Adrenal gland (tissue), 12 donors: Measurements from ENCODE around the gene STARD13. TPM values are rescaled to one million over a fixed set of nuclear protein-coding genes. Genes with fewer than 3 reads are reported as not detected.

Source experiments
- DNase-seq, 7 donors: peaks; one replicate each; pipeline ENCODE4 v3.0.0-alpha.2; 2019 to 2020
- H3K27ac ChIP-seq, 5 donors: fragments of 200-600 bp; sonication (generic) in 4 of 5; 1 replicate in 3 of 5; 2 replicates in 2 of 5; pipeline versions ENCODE4 v1.5.1 to v1.8.0; 2016 to 2020; ENCODE audit warnings: mild to moderate bottlenecking in 1 of 5
- H3K27me3 ChIP-seq: fragments of 200-600 bp; 2 replicates; pipeline ENCODE4 v1.8.0; 2021
- H3K36me3 ChIP-seq, 2 donors: fragments of 200-600 bp; replicated peaks in 1 of 2; 1 replicate in 1 of 2; 2 replicates in 1 of 2; pipeline versions ENCODE4 v1.5.1 to v1.8.0; 2018 to 2022
- H3K4me1 ChIP-seq, 2 donors: fragments of 200-600 bp; replicated peaks in 1 of 2; 1 replicate in 1 of 2; 2 replicates in 1 of 2; pipeline versions ENCODE4 v1.5.1 to v1.8.0; 2018 to 2021
- H3K4me3 ChIP-seq, 4 donors: fragments of 200-600 bp; sonication (generic) in 3 of 4; one replicate each; pipeline ENCODE4 v1.5.1; 2016 to 2018
- H3K9me3 ChIP-seq, 3 donors: fragments of 200-600 bp; sonication (generic) in 1 of 3; replicated peaks in 1 of 3; 1 replicate in 2 of 3; 2 replicates in 1 of 3; pipeline versions ENCODE4 v1.5.1 to v1.8.0; 2016 to 2021
- POLR2A ChIP-seq, 2 donors: fragments of 450-650 bp; IDR thresholded peaks; one replicate each; pipeline ENCODE4 v1.6.1; 2017; ENCODE audit warnings: antibody characterized with exemption in 2 of 2, mild to moderate bottlenecking in 2 of 2, moderate library complexity in 1 of 2
- WGBS, 4 donors: extraction: QIAGEN DNeasy Blood & Tissue Kit in 2 of 4; methylation state at CpG; one replicate each; pipeline versions ENCODE4 v1.1.5 to v1.1.7; 2013 to 2017; 5-methylcytosine and 5-hydroxymethylcytosine counted together
- intact Hi-C, 2 donors: fragments of 100-400 bp; cut with DNase I; formaldehyde crosslinking; loops; one replicate each; pipeline versions ENCODE4 v1.14.1 to v1.15.0; 2022 to 2023
- polyA plus RNA-seq, 3 donors: library from polyadenylated mRNA; stranded (reverse); fragments of 200-250 nt in 2 of 3; fragments of 350-450 nt in 1 of 3; fragmentation: Illumina TruSeq in 1 of 3; extraction: RNeasy Lipid Tissue Mini Kit (QIAGEN cat#74804) in 1 of 3; gene quantifications; one replicate each; pipeline ENCODE4 v1.2.3, GENCODE V29; 2013 to 2014
- total RNA-seq, 9 donors: library from RNA; depleted of rRNA in 4 of 9; stranded (reverse); fragments of >200 nt in 4 of 9; fragments of 120-200 nt in 1 of 9; fragmentation: NEBNext Ultra II Directional in 1 of 9; extraction: Animal tissue kit (Norgen Biotek cat#: 25700) in 1 of 9; gene quantifications; one replicate each; pipeline versions ENCODE4 v1.1.0 to v1.2.4, GENCODE V29; 2013 to 2023
- TF ChIP-seq, protein P1 (sequence below), 6 experiments: fragments of 450-650 bp in 4 of 6; fragments of 200-600 bp in 2 of 6; sonication (generic) in 1 of 6; IDR thresholded peaks; 1 replicate in 5 of 6; 2 replicates in 1 of 6; pipeline versions ENCODE4 v1.5.1 to v1.8.0; 2016 to 2021; ENCODE audit warnings: antibody characterized with exemption in 6 of 6, mild to moderate bottlenecking in 2 of 6, moderate library complexity in 1 of 6
- donor health status: healthy with polysubstance abuse.
- donor health status: Bipolar disorder and iron deficiency.
- donor health status: DM: yes; HTN: yes; CAD: no.
- donor health status: DM: no; HTN: no; CAD: no.
- donor health status: DM: no; HTN: no; CAD: no.
- donor health status: DM: yes; HTN: yes; CAD: no.

Gene STARD13
- total and polyA plus RNA-seq, 12 donors, result 10.5 to 79.8 (median 33.6) TPM

DNA sequence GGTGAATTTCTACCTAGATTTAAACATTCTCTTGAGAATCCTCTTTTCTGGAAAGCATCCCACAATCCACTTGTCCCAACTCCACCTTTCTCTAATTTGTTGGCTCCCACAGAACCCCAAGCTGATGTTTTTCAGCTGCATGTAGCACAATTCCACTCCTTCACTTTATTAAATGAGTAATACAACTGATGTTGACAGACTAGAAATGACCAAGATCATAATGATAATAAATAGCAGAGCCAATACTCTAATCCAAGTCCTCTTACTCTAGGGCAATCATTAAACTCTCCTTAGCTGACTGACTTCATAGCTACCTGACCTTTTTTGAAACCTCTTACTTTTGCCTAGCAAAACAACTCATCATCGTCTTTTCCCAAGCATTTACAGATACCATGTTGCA is 27.9 kb upstream of the STARD13 start:
- 88 to 98% (median 92%) methylated on average over 1 of the region's 1 CpG for WGBS, 4 donors
- H3K36me3 ChIP-seq, result no peaks in the 10 kb centered on the region
- intact Hi-C loops, result no loop called here
- no peak overlapping the region for H3K27ac ChIP-seq
- H3K9me3 ChIP-seq, result no peaks in the 10 kb centered on the region
- no peaks in the 10 kb centered on the region for H3K27me3 ChIP-seq
- H3K4me3 ChIP-seq, result no peak overlapping the region
- TF ChIP-seq, protein P1, sequence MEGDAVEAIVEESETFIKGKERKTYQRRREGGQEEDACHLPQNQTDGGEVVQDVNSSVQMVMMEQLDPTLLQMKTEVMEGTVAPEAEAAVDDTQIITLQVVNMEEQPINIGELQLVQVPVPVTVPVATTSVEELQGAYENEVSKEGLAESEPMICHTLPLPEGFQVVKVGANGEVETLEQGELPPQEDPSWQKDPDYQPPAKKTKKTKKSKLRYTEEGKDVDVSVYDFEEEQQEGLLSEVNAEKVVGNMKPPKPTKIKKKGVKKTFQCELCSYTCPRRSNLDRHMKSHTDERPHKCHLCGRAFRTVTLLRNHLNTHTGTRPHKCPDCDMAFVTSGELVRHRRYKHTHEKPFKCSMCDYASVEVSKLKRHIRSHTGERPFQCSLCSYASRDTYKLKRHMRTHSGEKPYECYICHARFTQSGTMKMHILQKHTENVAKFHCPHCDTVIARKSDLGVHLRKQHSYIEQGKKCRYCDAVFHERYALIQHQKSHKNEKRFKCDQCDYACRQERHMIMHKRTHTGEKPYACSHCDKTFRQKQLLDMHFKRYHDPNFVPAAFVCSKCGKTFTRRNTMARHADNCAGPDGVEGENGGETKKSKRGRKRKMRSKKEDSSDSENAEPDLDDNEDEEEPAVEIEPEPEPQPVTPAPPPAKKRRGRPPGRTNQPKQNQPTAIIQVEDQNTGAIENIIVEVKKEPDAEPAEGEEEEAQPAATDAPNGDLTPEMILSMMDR (IDR thresholded peaks at IDR 0.05), result no peak
- TF ChIP-seq POLR2A (IDR thresholded peaks at IDR 0.05), result no peak
- no peak for DNase-seq
- peaks cover 0 to 10% of the 10 kb centered on the region in 2 donors for H3K4me1 ChIP-seq

- H3K36me3 ChIP-seq, result no peaks in the 10 kb centered on the region
- peaks cover 0 to 13% of the 10 kb centered on the region in 2 donors for H3K4me1 ChIP-seq
- intact Hi-C loops, result no loop called here
- no peak overlapping the region for H3K4me3 ChIP-seq
- H3K27ac ChIP-seq, result peak overlapping the region in 1 of 5 donors; percentile 22
- no peaks in the 10 kb centered on the region for H3K9me3 ChIP-seq
- WGBS, 4 donors, result 82 to 88% (median 86%) methylated on average over 2 of the region's 2 CpGs
- TF ChIP-seq, protein P1 (IDR thresholded peaks at IDR 0.05), result no peak
- TF ChIP-seq POLR2A (IDR thresholded peaks at IDR 0.05), result no peak
- DNase-seq, result no peak
- H3K27me3 ChIP-seq, result no peaks in the 10 kb centered on the region
Measured at GRCh38 chr13:33312861-33313212, 27.3 kb upstream of the STARD13 start.

DNA sequence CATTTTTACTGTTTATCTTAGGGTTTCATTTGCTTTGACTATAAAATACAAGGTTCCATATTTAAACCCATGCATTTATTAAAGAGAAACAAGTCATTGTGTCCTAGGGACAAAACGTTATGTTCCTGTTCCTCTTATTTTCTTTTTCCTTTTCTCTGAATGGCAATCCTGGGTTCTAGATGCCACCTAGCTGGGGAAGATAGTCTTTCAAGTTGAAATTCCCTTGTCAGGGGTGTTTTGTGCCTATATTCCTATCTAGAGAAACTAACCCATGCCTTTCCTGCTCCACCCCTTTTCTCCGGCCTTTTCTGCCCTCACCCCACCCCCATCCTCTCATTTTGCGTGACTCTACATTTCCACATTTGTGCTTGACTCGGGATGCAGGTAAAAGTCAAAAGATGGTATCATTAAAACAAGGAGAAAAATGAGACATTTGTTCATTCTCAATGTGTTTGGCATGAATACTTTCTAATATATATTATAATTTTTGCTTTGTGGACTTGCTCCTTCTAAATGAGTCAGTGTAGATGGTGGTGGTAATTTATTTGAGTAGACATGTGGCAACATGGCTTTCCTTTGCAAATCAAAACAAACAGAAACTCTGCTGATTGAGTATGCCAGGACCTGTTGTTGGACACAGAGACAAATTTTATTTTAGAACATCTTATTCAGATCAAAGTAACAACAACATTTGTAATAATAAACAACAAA is 26.8 kb upstream of the STARD13 start:
- TF ChIP-seq, protein P1 (IDR thresholded peaks at IDR 0.05), result peak in 4 of 6 experiments; percentile 41 to 58 (median 44)
- TF ChIP-seq POLR2A (IDR thresholded peaks at IDR 0.05), result no peak

GRCh38 chr13:33311040-33311439 is 25.5 kb upstream of the STARD13 start:
- H3K27ac ChIP-seq, result no peak overlapping the region
- H3K36me3 ChIP-seq, result no peaks in the 10 kb centered on the region
- 69 to 81% (median 76%) methylated on average over 2 of the region's 2 CpGs for WGBS, 4 donors
- no peak for DNase-seq
- no peak for TF ChIP-seq POLR2A (IDR thresholded peaks at IDR 0.05)
- TF ChIP-seq, protein P1 (IDR thresholded peaks at IDR 0.05), result no peak
- intact Hi-C loops, result no loop called here
- H3K4me1 ChIP-seq, result peaks cover 0 to 16% of the 10 kb centered on the region in 2 donors
- no peaks in the 10 kb centered on the region for H3K27me3 ChIP-seq
- no peak overlapping the region for H3K4me3 ChIP-seq
- H3K9me3 ChIP-seq, result no peaks in the 10 kb centered on the region

More for the DNA sequence above, 26.8 kb upstream of the STARD13 start:
- Histone ChIP-seq H3K27ac (no peak overlapping the region), H3K9me3 (no peaks in the 10 kb centered on the region), H3K4me1 (peaks cover 0 to 16% of the 10 kb centered on the region in 2 donors), H3K27me3 (no peaks in the 10 kb centered on the region), H3K36me3 (no peaks in the 10 kb centered on the region), H3K4me3 (no peak overlapping the region)
- intact Hi-C loops, result no loop called here
- 43 to 54% (median 49%) methylated on average over 4 of the region's 4 CpGs for WGBS, 4 donors
- no peak for DNase-seq
